Astrocyte of the cerebellum (primary cell): ENCODE measurements around the gene PEAK1.

Experiments
- DNase-seq: peaks from one replicate; pipeline ENCODE4 v3.0.0-alpha.2; 2011; ENCODE audit warnings: low read depth
- H3K4me3 ChIP-seq: 2 replicates; pipeline ENCODE4 v1.5.1; 2011; ENCODE audit warnings: mild to moderate bottlenecking, low read depth, low read length, moderate library complexity
- CTCF ChIP-seq: IDR thresholded peaks from 2 replicates; pipeline ENCODE4 v1.5.1; 2012; ENCODE audit warnings: low read length, low read depth, moderate library complexity, mild to moderate bottlenecking; ENCODE audit errors: missing control alignments
- in situ Hi-C: cut with HindIII; loops from 2 replicates; pipeline ENCODE4 v1.10.0; 2017; ENCODE audit warnings: low sequenced_read_pairs

The PEAK1 gene

GRCh38 chr15:77393471-77393840, 26.4 kb downstream of the PEAK1 start:
- no peak for DNase-seq
- no peak overlapping the region for H3K4me3 ChIP-seq
- in situ Hi-C loops, result no loop called here
- no peak for TF ChIP-seq CTCF

- in situ Hi-C loops, result no loop called here
- DNase-seq, result no peak
- H3K4me3 ChIP-seq, result no peak overlapping the region
- TF ChIP-seq CTCF, result no peak
Observed at GRCh38 chr15:77392762-77393470, 27.0 kb downstream of the PEAK1 start.

- no peak for DNase-seq
- no peak for TF ChIP-seq CTCF
- no peak overlapping the region for H3K4me3 ChIP-seq
- in situ Hi-C loops, result no loop called here
Observed at GRCh38 chr15:77391372-77391951, 28.4 kb downstream of the PEAK1 start.

GRCh38 chr15:77387365-77388105, 32.4 kb downstream of the PEAK1 start:
- no peak for TF ChIP-seq CTCF
- DNase-seq, result no peak
- in situ Hi-C loops, result no loop called here
- H3K4me3 ChIP-seq, result no peak overlapping the region

GRCh38 chr15:77386626-77387025, 33.3 kb downstream of the PEAK1 start:
- TF ChIP-seq CTCF, result no peak
- in situ Hi-C loops, result no loop called here
- H3K4me3 ChIP-seq, result no peak overlapping the region

GRCh38 chr15:77384589-77385359, 35.1 kb downstream of the PEAK1 start:
- no peak overlapping the region for H3K4me3 ChIP-seq
- no peak for TF ChIP-seq CTCF
- DNase-seq, result no peak
- in situ Hi-C loops, result no loop called here

More at GRCh38 chr15:77386626-77387025, 33.3 kb downstream of the PEAK1 start:
- DNase-seq, result no peak
